Loucy (cell line): Measurements from ENCODE around the gene OTUB2.

ENCODE experiments used
- H2AFZ ChIP-seq: fragments of 200-600 bp; sonication (generic); 2 replicates; pipeline ENCODE4 v1.6.0; 2016; ENCODE audit warnings: antibody characterized with exemption, mild to moderate bottlenecking, low read length, moderate library complexity
- H3F3A ChIP-seq: fragments of 200-600 bp; 2 replicates; pipeline ENCODE4 v1.6.0; 2016; ENCODE audit warnings: antibody characterized with exemption, low read depth, mild to moderate bottlenecking
- H3K27me3 ChIP-seq: fragments of 200-600 bp; sonication (generic); 2 replicates; pipeline ENCODE4 v1.6.1; 2014; ENCODE audit warnings: low read length, mild to moderate bottlenecking; ENCODE audit not compliant: insufficient read depth, poor library complexity, severe bottlenecking
- H3K36me3 ChIP-seq: fragments of 200-600 bp; sonication (generic); 2 replicates; pipeline ENCODE4 v1.6.1; 2016; ENCODE audit warnings: low read length; ENCODE audit not compliant: insufficient read depth
- H3K4me1 ChIP-seq: fragments of 200-600 bp; sonication (generic); 2 replicates; pipeline ENCODE4 v1.5.1; 2014; ENCODE audit warnings: low read length, mild to moderate bottlenecking; ENCODE audit not compliant: insufficient read depth, poor library complexity, severe bottlenecking
- H3K4me2 ChIP-seq: fragments of 200-600 bp; sonication (generic); 2 replicates; pipeline ENCODE4 v1.6.0; 2014; ENCODE audit warnings: antibody characterized with exemption, low read length, low read depth, mild to moderate bottlenecking; ENCODE audit not compliant: poor library complexity, severe bottlenecking
- H3K4me3 ChIP-seq: fragments of 200-600 bp; sonication (generic); 2 replicates; pipeline ENCODE4 v1.5.1; 2014; ENCODE audit warnings: low read length, mild to moderate bottlenecking, mixed read lengths; ENCODE audit not compliant: poor library complexity, severe bottlenecking
- H3K79me2 ChIP-seq: fragments of 200-600 bp; sonication (generic); 2 replicates; pipeline ENCODE4 v1.6.1; 2014; ENCODE audit warnings: low read length; ENCODE audit not compliant: insufficient read depth
- H3K9ac ChIP-seq: fragments of 200-600 bp; sonication (generic); 2 replicates; pipeline ENCODE4 v1.6.0; 2014; ENCODE audit warnings: mild to moderate bottlenecking, low read depth, low read length, moderate library complexity; ENCODE audit not compliant: poor library complexity, severe bottlenecking
- H3K9me2 ChIP-seq: fragments of 200-600 bp; sonication (generic); replicated peaks from 2 replicates; pipeline ENCODE4 v1.6.1; 2016; ENCODE audit warnings: low read depth, low read length, mixed read lengths
- H3K9me3 ChIP-seq: fragments of 200-600 bp; sonication (generic); 2 replicates; pipeline ENCODE4 v1.6.1; 2014; ENCODE audit warnings: mild to moderate bottlenecking, antibody characterized with exemption, low read length, low read depth; ENCODE audit not compliant: insufficient read depth
- H4K20me1 ChIP-seq: fragments of 200-600 bp; sonication (generic); 2 replicates; pipeline ENCODE4 v1.6.0; 2014; ENCODE audit warnings: antibody characterized with exemption, low read length, mild to moderate bottlenecking; ENCODE audit not compliant: insufficient read depth, poor library complexity, severe bottlenecking
- EZH2phosphoT487 ChIP-seq: fragments of 200-600 bp; IDR thresholded peaks from 2 replicates; pipeline ENCODE4 v1.6.1; 2018; ENCODE audit warnings: antibody characterized with exemption, mild to moderate bottlenecking, moderate library complexity, borderline replicate concordance
- TF ChIP-seq, protein P1 (sequence below): fragments of 200-600 bp; sonication (generic); conservative IDR thresholded peaks from 2 replicates; pipeline ENCODE4 v1.5.1; 2014; ENCODE audit warnings: mild to moderate bottlenecking, antibody characterized with exemption, low read length

The OTUB2 gene

DNA sequence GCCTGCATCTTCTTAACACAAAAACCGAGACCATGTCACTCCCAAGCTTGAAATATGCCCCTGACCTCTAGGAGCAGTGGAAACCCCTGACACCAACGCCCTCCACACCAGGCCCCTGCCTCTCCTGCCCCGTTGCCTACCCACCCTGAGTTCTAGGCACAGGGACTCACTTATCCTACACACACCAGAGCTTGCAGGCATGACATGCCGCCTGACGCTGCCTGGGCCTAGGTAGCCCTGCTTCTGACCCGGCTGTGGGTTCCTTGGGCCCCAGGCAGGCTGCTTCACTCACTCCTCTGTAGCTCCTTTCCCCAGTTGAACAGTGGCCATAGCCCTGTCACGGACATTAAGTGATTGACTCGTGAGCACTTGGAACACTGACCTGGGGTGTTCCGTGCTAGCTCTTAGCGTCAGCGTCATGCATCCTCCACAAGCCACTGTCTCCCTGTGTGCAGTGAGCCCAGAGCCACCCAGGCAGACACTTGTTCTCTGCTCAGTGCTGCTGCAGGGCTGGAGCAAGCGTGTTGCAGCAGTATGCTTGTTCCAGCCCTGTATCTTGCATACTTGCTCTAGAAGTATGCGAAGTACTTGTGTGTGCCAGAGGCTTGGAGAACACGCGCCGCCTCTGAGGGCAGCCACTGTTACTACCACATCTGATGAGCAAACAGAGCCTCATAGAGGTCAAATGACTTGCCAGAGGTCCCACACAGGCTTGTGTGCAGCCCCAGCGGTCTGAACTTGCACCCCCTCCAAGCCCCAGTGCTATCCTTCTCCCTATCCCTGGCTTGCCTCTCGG, 15.6 kb downstream of the OTUB2 start:
- Histone ChIP-seq H2AFZ (no peak overlapping the region), H4K20me1 (no peaks in the 10 kb centered on the region), H3K9me2 (no peaks in the 10 kb centered on the region), H3K36me3 (peaks cover 16% of the 10 kb centered on the region; the same call in 1 of the 2 replicates), H3K4me3 (no peak overlapping the region), H3K27me3 (no peaks in the 10 kb centered on the region), H3K9ac (no peak overlapping the region), H3K4me2 (no peak overlapping the region), H3K4me1 (no peaks in the 10 kb centered on the region), H3K9me3 (no peaks in the 10 kb centered on the region), H3F3A (no peaks in the 10 kb centered on the region), H3K79me2 (no peaks in the 10 kb centered on the region)
- TF ChIP-seq, protein P1, sequence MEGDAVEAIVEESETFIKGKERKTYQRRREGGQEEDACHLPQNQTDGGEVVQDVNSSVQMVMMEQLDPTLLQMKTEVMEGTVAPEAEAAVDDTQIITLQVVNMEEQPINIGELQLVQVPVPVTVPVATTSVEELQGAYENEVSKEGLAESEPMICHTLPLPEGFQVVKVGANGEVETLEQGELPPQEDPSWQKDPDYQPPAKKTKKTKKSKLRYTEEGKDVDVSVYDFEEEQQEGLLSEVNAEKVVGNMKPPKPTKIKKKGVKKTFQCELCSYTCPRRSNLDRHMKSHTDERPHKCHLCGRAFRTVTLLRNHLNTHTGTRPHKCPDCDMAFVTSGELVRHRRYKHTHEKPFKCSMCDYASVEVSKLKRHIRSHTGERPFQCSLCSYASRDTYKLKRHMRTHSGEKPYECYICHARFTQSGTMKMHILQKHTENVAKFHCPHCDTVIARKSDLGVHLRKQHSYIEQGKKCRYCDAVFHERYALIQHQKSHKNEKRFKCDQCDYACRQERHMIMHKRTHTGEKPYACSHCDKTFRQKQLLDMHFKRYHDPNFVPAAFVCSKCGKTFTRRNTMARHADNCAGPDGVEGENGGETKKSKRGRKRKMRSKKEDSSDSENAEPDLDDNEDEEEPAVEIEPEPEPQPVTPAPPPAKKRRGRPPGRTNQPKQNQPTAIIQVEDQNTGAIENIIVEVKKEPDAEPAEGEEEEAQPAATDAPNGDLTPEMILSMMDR, result no peak
- no peak for TF ChIP-seq EZH2phosphoT487

GRCh38 chr14:94042433-94043091, 16.4 kb downstream of the OTUB2 start:
- Histone ChIP-seq H3F3A (no peaks in the 10 kb centered on the region), H2AFZ (no peak overlapping the region), H3K9me2 (no peaks in the 10 kb centered on the region), H3K4me1 (no peaks in the 10 kb centered on the region), H3K4me2 (no peak overlapping the region), H3K79me2 (no peaks in the 10 kb centered on the region), H3K9ac (no peak overlapping the region), H3K36me3 (peaks cover 24% of the 10 kb centered on the region; the same call in 1 of the 2 replicates), H3K27me3 (no peaks in the 10 kb centered on the region), H3K9me3 (no peaks in the 10 kb centered on the region), H3K4me3 (no peak overlapping the region), H4K20me1 (no peaks in the 10 kb centered on the region)
- no peak for TF ChIP-seq EZH2phosphoT487
- TF ChIP-seq, protein P1, result no peak

GRCh38 chr14:94043111-94043755, 17.1 kb downstream of the OTUB2 start:
- H3K36me3 ChIP-seq, result peaks cover 29% of the 10 kb centered on the region; the same call in 1 of the 2 replicates
- no peak overlapping the region for H3K9ac ChIP-seq
- no peak overlapping the region for H3K4me2 ChIP-seq
- no peak overlapping the region for H3K4me3 ChIP-seq
- H3F3A ChIP-seq, result no peaks in the 10 kb centered on the region
- no peaks in the 10 kb centered on the region for H3K79me2 ChIP-seq
- H3K9me2 ChIP-seq, result no peaks in the 10 kb centered on the region
- H3K9me3 ChIP-seq, result no peaks in the 10 kb centered on the region
- no peaks in the 10 kb centered on the region for H3K27me3 ChIP-seq
- no peak for TF ChIP-seq EZH2phosphoT487
- TF ChIP-seq, protein P1, result no peak
- H4K20me1 ChIP-seq, result no peaks in the 10 kb centered on the region
- H3K4me1 ChIP-seq, result no peaks in the 10 kb centered on the region
- H2AFZ ChIP-seq, result no peak overlapping the region
